Measurements from ENCODE around the gene RAB33A.
"Not testable (repeated sequence)": the region's sequence is repeated elsewhere in the genome, so short reads cannot be mapped to it uniquely, and the experiment has no call there.

The RAB33A gene

GRCh38 chrX:130224810-130225209, 53.0 kb downstream of the RAB33A start:
- H3K4me1 ChIP-seq (ENCODE audit: insufficient read depth, insufficient read length): no peaks in the 10 kb centered on the region
- no peaks in the 10 kb centered on the region for H3K9me3 ChIP-seq (ENCODE audit: insufficient read depth, low read length)
- DNase-seq (ENCODE audit: low read depth, low spot score): no peak
- no peak for TF ChIP-seq YY1 (IDR thresholded peaks at IDR 0.05; ENCODE audit: insufficient read depth, insufficient read length)
- no peak for TF ChIP-seq ZNF274 (IDR thresholded peaks at IDR 0.05; ENCODE audit: low read depth, low read length)
- TF ChIP-seq SUZ12 (IDR thresholded peaks at IDR 0.05; ENCODE audit: extremely low read depth, insufficient read depth, insufficient read length): no peak
- H3K4me3 ChIP-seq (ENCODE audit: insufficient read length, low read depth): no peak overlapping the region
- H3K27me3 ChIP-seq (ENCODE audit: insufficient read depth, insufficient read length): no peaks in the 10 kb centered on the region
- H3K36me3 ChIP-seq (ENCODE audit: insufficient read depth, insufficient read length, low read length): peaks cover 19% of the 10 kb centered on the region
- H3K9ac ChIP-seq (ENCODE audit: insufficient read length, low read depth): no peak overlapping the region

- Histone ChIP-seq H3K9ac (ENCODE audit: insufficient read length, low read depth) (no peak overlapping the region), H3K36me3 (ENCODE audit: insufficient read depth, insufficient read length, low read length) (peaks cover 17% of the 10 kb centered on the region), H3K27me3 (ENCODE audit: insufficient read depth, insufficient read length) (no peaks in the 10 kb centered on the region), H3K4me3 (ENCODE audit: insufficient read length, low read depth) (no peak overlapping the region), H3K4me1 (ENCODE audit: insufficient read depth, insufficient read length) (no peaks in the 10 kb centered on the region), H3K9me3 (ENCODE audit: insufficient read depth, low read length) (no peaks in the 10 kb centered on the region)
- TF ChIP-seq SUZ12 (IDR thresholded peaks at IDR 0.05; ENCODE audit: extremely low read depth, insufficient read depth, insufficient read length) (no peak), YY1 (IDR thresholded peaks at IDR 0.05; ENCODE audit: insufficient read depth, insufficient read length) (no peak), ZNF274 (IDR thresholded peaks at IDR 0.05; ENCODE audit: low read depth, low read length) (no peak)
- DNase-seq (ENCODE audit: low read depth, low spot score): no peak
Observed at GRCh38 chrX:130228871-130229270, 57.1 kb downstream of the RAB33A start.

DNA sequence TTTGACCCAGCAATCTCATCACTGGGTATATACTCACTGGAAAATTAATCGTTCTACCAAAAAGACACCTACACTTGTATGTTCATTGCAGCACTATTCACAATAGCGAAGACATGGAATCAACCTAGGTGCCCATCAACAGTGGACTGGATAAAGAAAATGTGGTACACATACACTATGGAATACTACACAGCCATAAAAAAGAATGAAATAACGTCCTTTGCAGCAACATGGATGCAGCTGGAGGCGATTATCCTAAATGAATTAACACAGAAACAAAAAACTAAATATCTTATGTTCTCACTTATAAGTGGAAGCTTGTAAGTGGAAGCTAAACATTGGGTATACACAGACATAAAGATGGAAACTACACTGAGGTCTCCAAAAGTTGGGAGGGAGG, 59.4 kb downstream of the RAB33A start:
- H3K27me3 ChIP-seq (ENCODE audit: insufficient read depth, insufficient read length); DNase-seq (ENCODE audit: low read depth, low spot score); H3K4me1 ChIP-seq (ENCODE audit: insufficient read depth, insufficient read length); H3K9ac ChIP-seq (ENCODE audit: insufficient read length, low read depth); H3K4me3 ChIP-seq (ENCODE audit: insufficient read length, low read depth); H3K36me3 ChIP-seq (ENCODE audit: insufficient read depth, insufficient read length, low read length); H3K9me3 ChIP-seq (ENCODE audit: insufficient read depth, low read length): not testable (repeated sequence)
